Psoas muscle (tissue), 8 donors: ENCODE measurements around the gene XG. TPM values are rescaled to one million over a fixed set of nuclear protein-coding genes. Genes with fewer than 3 reads are reported as not detected.

Experiments used
- ATAC-seq, 4 donors: fragments of 200-7000 bp; cut with Tn5 transposase; one replicate each; pipeline ENCODE4 v1.9.1; 2020; ENCODE audit warnings: moderate library complexity in 3 of 4, mild to moderate bottlenecking in 2 of 4
- DNase-seq, 2 donors: peaks; one replicate each; pipeline ENCODE4 v3.0.0-alpha.2; 2020
- H3K27ac ChIP-seq: fragments of 200-600 bp; one replicate; pipeline ENCODE4 v1.8.0; 2022
- H3K27me3 ChIP-seq, 3 donors: fragments of 200-600 bp in 1 of 3; one replicate each; pipeline versions ENCODE4 v1.6.1 to v1.8.0; 2013 to 2022; ENCODE audit warnings: low read length in 2 of 3, mild to moderate bottlenecking in 2 of 3, moderate library complexity in 1 of 3; ENCODE audit not compliant: insufficient read depth in 3 of 3
- H3K36me3 ChIP-seq, 2 donors: fragments of 200-600 bp in 1 of 2; one replicate each; pipeline versions ENCODE4 v1.6.1 to v1.8.0; 2013 to 2022; ENCODE audit warnings: low read depth in 1 of 2, mild to moderate bottlenecking in 1 of 2, moderate library complexity in 1 of 2; ENCODE audit not compliant: insufficient read depth in 1 of 2
- H3K4me1 ChIP-seq: fragments of 200-600 bp; one replicate; pipeline ENCODE4 v1.8.0; 2022
- H3K4me3 ChIP-seq: fragments of 200-600 bp; one replicate; pipeline ENCODE4 v1.8.0; 2022; ENCODE audit warnings: mild to moderate bottlenecking
- H3K9me3 ChIP-seq: fragments of 200-600 bp; one replicate; pipeline ENCODE4 v1.8.0; 2022
- WGBS, 3 donors: extraction: QIAGEN DNeasy Blood & Tissue Kit; methylation state at CpG; one replicate each; pipeline versions ENCODE4 v1.1.6 to v1.1.7; 2013; 5-methylcytosine and 5-hydroxymethylcytosine counted together
- intact Hi-C, 2 donors: fragments of 100-400 bp; cut with DNase I; formaldehyde crosslinking; loops; one replicate each; pipeline versions ENCODE4 v1.11.0 to v1.14.2; 2022
- polyA plus RNA-seq, 3 donors: library from polyadenylated mRNA; stranded (reverse); fragments of 200-250 nt; gene quantifications; one replicate each; pipeline ENCODE4 v1.2.3, GENCODE V29; 2013
- total RNA-seq, 4 donors: library from RNA; stranded (reverse); fragmentation: NEBNext Ultra II Directional in 2 of 4; extraction: Animal tissue kit (Norgen Biotek cat#: 25700) in 2 of 4; gene quantifications; one replicate each; pipeline versions ENCODE4 v1.2.1 to v1.2.4, GENCODE V29; 2021 to 2023
- TF ChIP-seq, protein P1 (sequence below): fragments of 200-600 bp; IDR thresholded peaks from one replicate; pipeline ENCODE4 v1.8.0; 2022; ENCODE audit warnings: antibody characterized with exemption
- donor health status: healthy with polysubstance abuse.
- donor health status: DM: no; HTN: no; CAD: no; lungs with moderate emphysema.
- donor health status: Bipolar disorder and iron deficiency.
- donor health status: healthy.
- donor health status: DM: yes; HTN: yes; CAD: no.
- donor health status: DM: no; HTN: no; CAD: no.
- donor health status: DM: no; HTN: no; CAD: no.
- donor health status: DM: yes; HTN: yes; CAD: no.

XG gene
- total and polyA plus RNA-seq, 7 donors: 0.29 to 3.5 (median 0.52) TPM

DNA sequence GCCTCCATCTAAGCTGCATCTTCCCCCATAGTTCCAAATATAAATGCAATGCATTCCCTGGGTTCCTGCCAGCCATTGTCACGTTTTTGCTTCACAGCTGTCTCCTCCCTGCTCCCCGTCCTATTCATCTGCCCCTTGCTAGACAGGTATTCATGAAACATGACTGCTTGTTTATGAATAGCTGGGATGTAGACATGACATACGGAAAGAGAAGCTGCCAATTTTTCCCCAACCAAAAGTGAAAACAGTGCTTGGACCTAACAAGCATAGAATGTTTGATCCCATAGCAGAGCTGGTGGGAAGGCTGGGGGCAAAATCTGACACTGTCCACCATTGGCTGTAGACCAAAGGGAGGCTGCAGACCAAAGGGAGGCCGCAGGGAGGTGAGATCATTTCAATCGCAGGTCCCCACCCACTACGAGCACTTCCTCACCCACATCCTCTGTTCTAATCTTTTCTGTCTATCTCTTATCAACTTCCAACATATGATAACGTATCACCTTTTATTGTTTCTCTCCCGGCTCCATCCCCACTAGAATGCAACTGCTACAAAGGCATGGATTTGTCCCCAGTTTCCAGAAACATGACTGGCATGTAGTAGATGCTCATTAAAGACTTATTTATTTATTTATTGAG lies 68.4 kb downstream of the XG start:
- H3K4me3 ChIP-seq: no peak overlapping the region
- no peak for ATAC-seq
- 51 to 58% (median 55%) methylated on average over 8 of the region's 8 CpGs for WGBS, 3 donors
- no peak overlapping the region for H3K27ac ChIP-seq
- peaks cover 0 to 11% (median 0%) of the 10 kb centered on the region in 3 donors for H3K27me3 ChIP-seq
- intact Hi-C loops: no loop called here
- TF ChIP-seq, protein P1, sequence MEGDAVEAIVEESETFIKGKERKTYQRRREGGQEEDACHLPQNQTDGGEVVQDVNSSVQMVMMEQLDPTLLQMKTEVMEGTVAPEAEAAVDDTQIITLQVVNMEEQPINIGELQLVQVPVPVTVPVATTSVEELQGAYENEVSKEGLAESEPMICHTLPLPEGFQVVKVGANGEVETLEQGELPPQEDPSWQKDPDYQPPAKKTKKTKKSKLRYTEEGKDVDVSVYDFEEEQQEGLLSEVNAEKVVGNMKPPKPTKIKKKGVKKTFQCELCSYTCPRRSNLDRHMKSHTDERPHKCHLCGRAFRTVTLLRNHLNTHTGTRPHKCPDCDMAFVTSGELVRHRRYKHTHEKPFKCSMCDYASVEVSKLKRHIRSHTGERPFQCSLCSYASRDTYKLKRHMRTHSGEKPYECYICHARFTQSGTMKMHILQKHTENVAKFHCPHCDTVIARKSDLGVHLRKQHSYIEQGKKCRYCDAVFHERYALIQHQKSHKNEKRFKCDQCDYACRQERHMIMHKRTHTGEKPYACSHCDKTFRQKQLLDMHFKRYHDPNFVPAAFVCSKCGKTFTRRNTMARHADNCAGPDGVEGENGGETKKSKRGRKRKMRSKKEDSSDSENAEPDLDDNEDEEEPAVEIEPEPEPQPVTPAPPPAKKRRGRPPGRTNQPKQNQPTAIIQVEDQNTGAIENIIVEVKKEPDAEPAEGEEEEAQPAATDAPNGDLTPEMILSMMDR: no peak
- no peak for DNase-seq
- no peaks in the 10 kb centered on the region for H3K36me3 ChIP-seq
- H3K4me1 ChIP-seq: no peaks in the 10 kb centered on the region
- H3K9me3 ChIP-seq: no peaks in the 10 kb centered on the region

DNA sequence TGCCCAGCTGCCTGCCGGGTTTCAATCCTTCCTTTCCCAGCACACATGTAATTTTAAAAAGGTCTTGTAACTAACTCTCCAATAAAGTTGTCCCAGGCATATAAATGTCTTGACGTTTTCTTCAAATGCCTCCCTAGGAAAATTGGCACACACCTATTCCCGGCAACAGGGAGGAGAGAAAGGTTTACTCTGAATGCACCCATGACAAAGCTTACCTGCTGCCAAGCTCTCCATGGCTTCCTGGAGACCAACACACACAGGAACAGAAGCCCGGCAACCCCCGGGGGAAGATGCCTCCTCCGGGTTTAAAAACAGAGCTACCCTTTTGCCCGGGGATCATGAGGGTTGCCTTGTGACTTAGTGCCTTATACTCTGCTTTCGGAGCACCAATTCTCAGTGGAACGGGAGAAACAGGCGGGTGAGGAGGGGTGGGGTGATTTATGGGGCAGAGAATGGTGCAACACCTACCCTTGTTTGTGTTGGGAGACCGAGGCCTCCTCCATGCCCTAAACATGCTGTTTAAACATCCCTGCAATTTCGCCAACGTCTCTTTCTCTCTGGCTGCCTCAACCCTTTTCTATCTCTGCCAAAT lies 72.1 kb downstream of the XG start:
- intact Hi-C loops: loop anchor here in 1 of 2 donors (1.0 kb wide), 1 partner anchor 31 kb away; no protein-coding TSS in a partner anchor
- H3K4me1 ChIP-seq: no peaks in the 10 kb centered on the region
- no peak overlapping the region for H3K4me3 ChIP-seq
- H3K27me3 ChIP-seq: peaks cover 0 to 38% (median 0%) of the 10 kb centered on the region in 3 donors
- no peaks in the 10 kb centered on the region for H3K36me3 ChIP-seq
- no peak for DNase-seq
- ATAC-seq: no peak
- H3K27ac ChIP-seq: no peak overlapping the region
- 23 to 34% (median 34%) methylated on average over 13 of the region's 13 CpGs for WGBS, 3 donors
- no peaks in the 10 kb centered on the region for H3K9me3 ChIP-seq
- TF ChIP-seq, protein P1: no peak

DNA sequence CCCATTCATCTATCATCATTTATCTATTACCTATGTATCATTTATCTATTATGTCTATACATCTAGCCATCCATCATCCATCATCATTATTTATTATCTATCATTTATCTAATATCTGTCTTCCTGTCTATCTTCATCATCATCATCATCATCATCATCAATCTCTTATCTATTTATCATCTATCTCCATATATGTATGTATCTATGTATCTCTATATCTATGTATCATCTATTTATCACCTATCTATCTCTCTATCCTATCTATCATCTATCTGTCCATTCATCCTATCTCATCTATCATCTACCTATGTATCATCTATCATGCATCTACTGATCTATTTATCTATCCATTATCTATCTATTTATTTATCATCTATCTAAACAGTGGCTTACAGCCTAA lies 73.0 kb downstream of the XG start:
- DNase-seq (no peak), ATAC-seq (no peak)
- Histone ChIP-seq H3K27me3 (peaks cover 0 to 43% (median 0%) of the 10 kb centered on the region in 3 donors), H3K4me3 (no peak overlapping the region), H3K4me1 (no peaks in the 10 kb centered on the region), H3K27ac (no peak overlapping the region), H3K36me3 (no peaks in the 10 kb centered on the region), H3K9me3 (no peaks in the 10 kb centered on the region)
- TF ChIP-seq, protein P1: no peak
- intact Hi-C loops: no loop called here

DNA sequence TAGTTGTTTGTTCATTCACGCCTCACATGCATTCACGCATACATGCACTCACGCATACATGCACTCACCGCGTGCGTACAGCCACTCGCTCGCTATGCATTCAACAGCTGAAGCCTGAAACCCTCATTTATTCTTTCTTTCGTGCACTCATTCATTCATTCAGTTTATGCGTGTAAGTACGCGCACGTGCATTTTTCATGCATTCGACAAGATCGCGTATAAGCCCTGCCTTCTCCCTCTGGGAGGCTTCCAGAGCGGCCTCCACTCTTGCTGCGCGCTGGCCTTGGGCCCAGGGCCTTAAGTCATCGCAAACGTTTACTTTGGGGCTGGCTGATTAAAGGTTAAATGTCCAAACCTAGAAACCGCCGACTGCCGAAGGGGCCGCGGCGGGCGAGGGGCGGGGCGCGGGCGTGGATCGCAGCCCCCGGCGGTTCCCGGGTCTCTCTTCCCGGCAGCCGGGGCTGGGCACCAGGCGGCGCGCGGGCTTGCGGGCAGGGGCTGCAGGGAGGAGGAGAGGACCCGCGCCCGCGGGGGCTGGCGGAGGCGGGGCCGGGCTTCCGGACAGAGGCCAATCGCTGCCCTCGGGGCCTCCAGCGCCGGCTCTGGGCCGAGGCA lies 76.6 kb downstream of the XG start, which contains the start of gene GYG2:
TSS of gene GYG2 (plus strand) at position 587 of the 615 bp plus-strand sequence. CDS start 1,259 bp downstream, outside the sequence.
- ATAC-seq (no peak), DNase-seq (no peak)
- Histone ChIP-seq H3K9me3 (no peaks in the 10 kb centered on the region), H3K27ac (no peak within 1 kb of the TSS), H3K27me3 (peaks cover 0 to 52% (median 0%) of the 10 kb centered on the region in 3 donors), H3K4me1 (no peaks in the 10 kb centered on the region), H3K4me3 (no peak within 1 kb of the TSS), H3K36me3 (no peaks in the 10 kb centered on the region)
- intact Hi-C loops: no loop called here
- TF ChIP-seq, protein P1: no peak
- WGBS, 3 donors: 17 to 24% (median 18%) methylated on average over 32 to 51 of the region's 56 CpGs
